ENCODE results near the gene CACNA2D2.

Gene CACNA2D2

DNA sequence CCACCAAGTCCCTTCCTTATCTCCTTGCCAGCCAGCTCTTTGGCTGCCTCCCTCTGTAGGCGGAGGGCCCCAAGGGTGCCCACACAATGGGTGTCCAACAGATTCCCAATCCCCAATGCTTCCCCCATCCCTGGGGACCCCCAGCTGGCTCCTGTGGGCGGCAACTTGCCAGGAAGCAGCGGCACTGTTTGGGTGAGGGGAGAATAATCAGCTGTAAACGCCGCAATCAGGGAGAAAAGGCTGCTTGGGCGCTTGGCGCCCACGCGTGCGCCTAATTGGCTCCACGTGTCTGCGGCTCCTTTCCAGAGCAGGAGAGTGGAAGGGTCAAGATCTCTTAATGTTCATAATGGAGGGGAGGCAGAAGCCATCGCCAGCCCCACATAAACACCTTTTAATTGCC lies 76.2 kb downstream of the CACNA2D2 start:
- POLR2A ChIA-PET = no interaction called here

DNA sequence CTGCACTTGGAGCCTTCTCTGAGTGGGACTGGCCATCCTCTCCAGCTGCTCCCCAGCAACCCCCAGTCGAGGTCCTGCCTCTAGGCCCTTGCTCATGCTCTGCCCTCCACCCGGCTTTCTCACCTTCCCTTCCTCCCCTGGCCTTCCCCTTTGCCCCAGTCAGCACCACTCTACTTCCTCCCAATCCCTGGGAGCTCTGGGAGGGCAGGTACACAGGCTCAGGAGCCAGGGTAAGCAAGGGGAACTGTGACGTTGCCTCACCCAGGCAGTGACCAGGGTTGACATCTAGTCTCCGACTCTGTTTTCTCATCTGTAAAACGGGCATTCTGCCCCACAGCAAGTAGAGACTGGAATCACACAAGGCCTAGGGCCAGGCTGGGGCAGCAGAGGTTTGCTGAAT lies 77.5 kb downstream of the CACNA2D2 start:
- CTCF ChIA-PET = interaction anchor here (0.7 kb wide), 1 partner anchor 125 kb away, joined by 3 read pairs; no protein-coding TSS in a partner anchor
- H3K27ac ChIP-seq (ENCODE audit: extremely low read depth, low read depth, low read length) = no peak overlapping the region

More for the DNA sequence above, 76.2 kb downstream of the CACNA2D2 start:
- TF ChIP-seq EGR2 (tag by site-specific recombination; IDR thresholded peaks at IDR 0.05; ENCODE audit: low read depth) = peak; percentile 33; the same call in 1 of the 2 replicates
- peak; percentile 53 for TF ChIP-seq ZFHX2 (tag by site-specific recombination; conservative IDR thresholded peaks at IDR 0.05)
- TF ChIP-seq ZNF600 (tag by site-specific recombination; IDR thresholded peaks at IDR 0.05) = no peak
- Histone ChIP-seq H3K9me3 (ENCODE audit: control insufficient read depth, insufficient read depth, low read depth, low read length) (no peaks in the 10 kb centered on the region), H3K36me3 (ENCODE audit: control insufficient read depth in 2 of 2, insufficient read depth in 1 of 2, low read length in 2 of 2) (no peaks in the 10 kb centered on the region), H3K27ac (ENCODE audit: extremely low read depth, low read depth, low read length) (no peak overlapping the region), H3K4me1 (ENCODE audit: control insufficient read depth, insufficient read depth, low read length) (no peaks in the 10 kb centered on the region), H3K4me3 (ENCODE audit: low read depth, low read length) (no peak overlapping the region)
- CTCF ChIA-PET = interaction anchor here (0.7 to 0.8 kb wide), 2 partner anchors 56 to 112 kb away, joined by 3 read pairs; no protein-coding TSS in a partner anchor

DNA sequence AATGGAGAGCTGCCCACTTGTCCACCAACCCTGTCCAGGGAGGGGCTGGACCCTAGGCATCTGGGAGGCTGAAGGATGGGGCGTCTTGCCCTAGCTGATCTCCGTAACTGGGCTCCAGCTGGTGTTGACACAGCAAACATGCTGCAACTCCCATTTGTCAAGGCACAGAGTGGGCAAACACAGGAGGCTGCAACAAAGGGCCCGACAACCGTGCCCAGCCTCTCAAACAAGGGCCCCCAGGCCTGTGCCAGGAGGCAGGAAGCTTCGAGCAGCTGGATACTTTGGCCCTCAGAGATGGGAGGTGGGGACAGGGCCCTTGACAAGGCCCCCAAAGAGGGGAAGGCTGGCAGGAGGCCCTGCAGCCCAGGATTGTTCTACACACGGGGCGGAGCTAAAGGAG lies 79.9 kb downstream of the CACNA2D2 start:
- no peak overlapping the region for H3K27ac ChIP-seq (ENCODE audit: extremely low read depth, low read depth, low read length)
- H3K36me3 ChIP-seq (ENCODE audit: control insufficient read depth in 2 of 2, insufficient read depth in 1 of 2, low read length in 2 of 2) = no peaks in the 10 kb centered on the region
- H3K9me3 ChIP-seq (ENCODE audit: control insufficient read depth, insufficient read depth, low read depth, low read length) = no peaks in the 10 kb centered on the region
- H3K4me1 ChIP-seq (ENCODE audit: control insufficient read depth, insufficient read depth, low read length) = no peaks in the 10 kb centered on the region
- CTCF ChIA-PET = interaction anchor here (0.6 kb wide), 1 partner anchor 15 kb away, joined by 3 read pairs; no protein-coding TSS in a partner anchor
- POLR2A ChIA-PET = no interaction called here
- H3K4me3 ChIP-seq (ENCODE audit: low read depth, low read length) = no peak overlapping the region
- TF ChIP-seq, protein P1, sequence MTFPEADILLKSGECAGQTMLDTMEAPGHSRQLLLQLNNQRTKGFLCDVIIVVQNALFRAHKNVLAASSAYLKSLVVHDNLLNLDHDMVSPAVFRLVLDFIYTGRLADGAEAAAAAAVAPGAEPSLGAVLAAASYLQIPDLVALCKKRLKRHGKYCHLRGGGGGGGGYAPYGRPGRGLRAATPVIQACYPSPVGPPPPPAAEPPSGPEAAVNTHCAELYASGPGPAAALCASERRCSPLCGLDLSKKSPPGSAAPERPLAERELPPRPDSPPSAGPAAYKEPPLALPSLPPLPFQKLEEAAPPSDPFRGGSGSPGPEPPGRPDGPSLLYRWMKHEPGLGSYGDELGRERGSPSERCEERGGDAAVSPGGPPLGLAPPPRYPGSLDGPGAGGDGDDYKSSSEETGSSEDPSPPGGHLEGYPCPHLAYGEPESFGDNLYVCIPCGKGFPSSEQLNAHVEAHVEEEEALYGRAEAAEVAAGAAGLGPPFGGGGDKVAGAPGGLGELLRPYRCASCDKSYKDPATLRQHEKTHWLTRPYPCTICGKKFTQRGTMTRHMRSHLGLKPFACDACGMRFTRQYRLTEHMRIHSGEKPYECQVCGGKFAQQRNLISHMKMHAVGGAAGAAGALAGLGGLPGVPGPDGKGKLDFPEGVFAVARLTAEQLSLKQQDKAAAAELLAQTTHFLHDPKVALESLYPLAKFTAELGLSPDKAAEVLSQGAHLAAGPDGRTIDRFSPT (tag by site-specific recombination; IDR thresholded peaks at IDR 0.05) = no peak
- TF ChIP-seq ZNF707 (tag by site-specific recombination; IDR thresholded peaks at IDR 0.05) (no peak), ZNF248 (tag by site-specific recombination; IDR thresholded peaks at IDR 0.05) (no peak), ZNF16 (tag by site-specific recombination; IDR thresholded peaks at IDR 0.05; ENCODE audit: low read depth) (no peak), KLF9 (tag by site-specific recombination; IDR thresholded peaks at IDR 0.05; ENCODE audit: low read depth) (no peak), ZNF571 (tag by site-specific recombination; IDR thresholded peaks at IDR 0.05) (no peak), ZNF501 (tag by site-specific recombination; IDR thresholded peaks at IDR 0.05) (no peak), ZNF404 (tag by site-specific recombination; IDR thresholded peaks at IDR 0.05) (no peak), ZNF112 (tag by site-specific recombination; IDR thresholded peaks at IDR 0.05) (no peak), ZNF623 (tag by site-specific recombination; IDR thresholded peaks at IDR 0.05) (no peak), HOXD13 (CRISPR knock-in tag; IDR thresholded peaks at IDR 0.05; ENCODE audit: borderline replicate concordance) (no peak)
- TF ChIP-seq, protein P2, sequence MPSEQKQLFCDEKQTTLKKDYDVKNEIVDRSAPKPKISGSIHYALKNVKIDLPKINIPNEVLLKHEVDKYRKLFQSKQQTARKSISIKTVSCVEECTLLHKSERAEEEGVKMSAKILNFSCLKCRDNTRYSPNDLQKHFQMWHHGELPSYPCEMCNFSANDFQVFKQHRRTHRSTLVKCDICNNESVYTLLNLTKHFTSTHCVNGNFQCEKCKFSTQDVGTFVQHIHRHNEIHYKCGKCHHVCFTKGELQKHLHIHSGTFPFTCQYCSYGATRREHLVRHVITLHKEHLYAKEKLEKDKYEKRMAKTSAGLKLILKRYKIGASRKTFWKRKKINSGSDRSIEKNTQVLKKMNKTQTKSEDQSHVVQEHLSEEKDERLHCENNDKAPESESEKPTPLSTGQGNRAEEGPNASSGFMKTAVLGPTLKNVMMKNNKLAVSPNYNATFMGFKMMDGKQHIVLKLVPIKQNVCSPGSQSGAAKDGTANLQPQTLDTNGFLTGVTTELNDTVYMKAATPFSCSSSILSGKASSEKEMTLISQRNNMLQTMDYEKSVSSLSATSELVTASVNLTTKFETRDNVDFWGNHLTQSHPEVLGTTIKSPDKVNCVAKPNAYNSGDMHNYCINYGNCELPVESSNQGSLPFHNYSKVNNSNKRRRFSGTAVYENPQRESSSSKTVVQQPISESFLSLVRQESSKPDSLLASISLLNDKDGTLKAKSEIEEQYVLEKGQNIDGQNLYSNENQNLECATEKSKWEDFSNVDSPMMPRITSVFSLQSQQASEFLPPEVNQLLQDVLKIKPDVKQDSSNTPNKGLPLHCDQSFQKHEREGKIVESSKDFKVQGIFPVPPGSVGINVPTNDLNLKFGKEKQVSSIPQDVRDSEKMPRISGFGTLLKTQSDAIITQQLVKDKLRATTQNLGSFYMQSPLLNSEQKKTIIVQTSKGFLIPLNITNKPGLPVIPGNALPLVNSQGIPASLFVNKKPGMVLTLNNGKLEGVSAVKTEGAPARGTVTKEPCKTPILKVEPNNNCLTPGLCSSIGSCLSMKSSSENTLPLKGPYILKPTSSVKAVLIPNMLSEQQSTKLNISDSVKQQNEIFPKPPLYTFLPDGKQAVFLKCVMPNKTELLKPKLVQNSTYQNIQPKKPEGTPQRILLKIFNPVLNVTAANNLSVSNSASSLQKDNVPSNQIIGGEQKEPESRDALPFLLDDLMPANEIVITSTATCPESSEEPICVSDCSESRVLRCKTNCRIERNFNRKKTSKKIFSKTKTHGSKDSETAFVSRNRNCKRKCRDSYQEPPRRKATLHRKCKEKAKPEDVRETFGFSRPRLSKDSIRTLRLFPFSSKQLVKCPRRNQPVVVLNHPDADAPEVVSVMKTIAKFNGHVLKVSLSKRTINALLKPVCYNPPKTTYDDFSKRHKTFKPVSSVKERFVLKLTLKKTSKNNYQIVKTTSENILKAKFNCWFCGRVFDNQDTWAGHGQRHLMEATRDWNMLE (tag by site-specific recombination; conservative IDR thresholded peaks at IDR 0.05; ENCODE audit: low read depth) = no peak

More for the DNA sequence above, 77.5 kb downstream of the CACNA2D2 start:
- POLR2A ChIA-PET = no interaction called here
- Histone ChIP-seq H3K9me3 (ENCODE audit: control insufficient read depth, insufficient read depth, low read depth, low read length) (no peaks in the 10 kb centered on the region), H3K4me3 (ENCODE audit: low read depth, low read length) (no peak overlapping the region), H3K4me1 (ENCODE audit: control insufficient read depth, insufficient read depth, low read length) (no peaks in the 10 kb centered on the region), H3K36me3 (ENCODE audit: control insufficient read depth in 2 of 2, insufficient read depth in 1 of 2, low read length in 2 of 2) (no peaks in the 10 kb centered on the region)
- TF ChIP-seq, protein P3, sequence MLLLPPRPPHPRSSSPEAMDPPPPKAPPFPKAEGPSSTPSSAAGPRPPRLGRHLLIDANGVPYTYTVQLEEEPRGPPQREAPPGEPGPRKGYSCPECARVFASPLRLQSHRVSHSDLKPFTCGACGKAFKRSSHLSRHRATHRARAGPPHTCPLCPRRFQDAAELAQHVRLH (tag by site-specific recombination; IDR thresholded peaks at IDR 0.05) = no peak
- TF ChIP-seq, protein P4, sequence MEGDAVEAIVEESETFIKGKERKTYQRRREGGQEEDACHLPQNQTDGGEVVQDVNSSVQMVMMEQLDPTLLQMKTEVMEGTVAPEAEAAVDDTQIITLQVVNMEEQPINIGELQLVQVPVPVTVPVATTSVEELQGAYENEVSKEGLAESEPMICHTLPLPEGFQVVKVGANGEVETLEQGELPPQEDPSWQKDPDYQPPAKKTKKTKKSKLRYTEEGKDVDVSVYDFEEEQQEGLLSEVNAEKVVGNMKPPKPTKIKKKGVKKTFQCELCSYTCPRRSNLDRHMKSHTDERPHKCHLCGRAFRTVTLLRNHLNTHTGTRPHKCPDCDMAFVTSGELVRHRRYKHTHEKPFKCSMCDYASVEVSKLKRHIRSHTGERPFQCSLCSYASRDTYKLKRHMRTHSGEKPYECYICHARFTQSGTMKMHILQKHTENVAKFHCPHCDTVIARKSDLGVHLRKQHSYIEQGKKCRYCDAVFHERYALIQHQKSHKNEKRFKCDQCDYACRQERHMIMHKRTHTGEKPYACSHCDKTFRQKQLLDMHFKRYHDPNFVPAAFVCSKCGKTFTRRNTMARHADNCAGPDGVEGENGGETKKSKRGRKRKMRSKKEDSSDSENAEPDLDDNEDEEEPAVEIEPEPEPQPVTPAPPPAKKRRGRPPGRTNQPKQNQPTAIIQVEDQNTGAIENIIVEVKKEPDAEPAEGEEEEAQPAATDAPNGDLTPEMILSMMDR (tag by site-specific recombination; IDR thresholded peaks at IDR 0.05) = no peak
- TF ChIP-seq ZNF132 (tag by site-specific recombination; IDR thresholded peaks at IDR 0.05; ENCODE audit: borderline replicate concordance) (no peak), ZNF514 (tag by site-specific recombination; IDR thresholded peaks at IDR 0.05) (no peak), ZNF341 (tag by site-specific recombination; IDR thresholded peaks at IDR 0.05; ENCODE audit: low read depth) (no peak), ZNF558 (tag by site-specific recombination; IDR thresholded peaks at IDR 0.05) (no peak), ZNF658 (tag by site-specific recombination; IDR thresholded peaks at IDR 0.05) (no peak), ZNF768 (tag by site-specific recombination; IDR thresholded peaks at IDR 0.05) (no peak), ZNF266 (tag by site-specific recombination; IDR thresholded peaks at IDR 0.05; ENCODE audit: low read depth) (no peak)
- TF ChIP-seq, protein P5, sequence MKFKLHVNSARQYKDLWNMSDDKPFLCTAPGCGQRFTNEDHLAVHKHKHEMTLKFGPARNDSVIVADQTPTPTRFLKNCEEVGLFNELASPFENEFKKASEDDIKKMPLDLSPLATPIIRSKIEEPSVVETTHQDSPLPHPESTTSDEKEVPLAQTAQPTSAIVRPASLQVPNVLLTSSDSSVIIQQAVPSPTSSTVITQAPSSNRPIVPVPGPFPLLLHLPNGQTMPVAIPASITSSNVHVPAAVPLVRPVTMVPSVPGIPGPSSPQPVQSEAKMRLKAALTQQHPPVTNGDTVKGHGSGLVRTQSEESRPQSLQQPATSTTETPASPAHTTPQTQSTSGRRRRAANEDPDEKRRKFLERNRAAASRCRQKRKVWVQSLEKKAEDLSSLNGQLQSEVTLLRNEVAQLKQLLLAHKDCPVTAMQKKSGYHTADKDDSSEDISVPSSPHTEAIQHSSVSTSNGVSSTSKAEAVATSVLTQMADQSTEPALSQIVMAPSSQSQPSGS (tag by site-specific recombination; IDR thresholded peaks at IDR 0.05; ENCODE audit: low read depth) = no peak

Data from HEK293 (cell line).